ENCODE results near the gene RPS14.

RPS14 gene

DNA sequence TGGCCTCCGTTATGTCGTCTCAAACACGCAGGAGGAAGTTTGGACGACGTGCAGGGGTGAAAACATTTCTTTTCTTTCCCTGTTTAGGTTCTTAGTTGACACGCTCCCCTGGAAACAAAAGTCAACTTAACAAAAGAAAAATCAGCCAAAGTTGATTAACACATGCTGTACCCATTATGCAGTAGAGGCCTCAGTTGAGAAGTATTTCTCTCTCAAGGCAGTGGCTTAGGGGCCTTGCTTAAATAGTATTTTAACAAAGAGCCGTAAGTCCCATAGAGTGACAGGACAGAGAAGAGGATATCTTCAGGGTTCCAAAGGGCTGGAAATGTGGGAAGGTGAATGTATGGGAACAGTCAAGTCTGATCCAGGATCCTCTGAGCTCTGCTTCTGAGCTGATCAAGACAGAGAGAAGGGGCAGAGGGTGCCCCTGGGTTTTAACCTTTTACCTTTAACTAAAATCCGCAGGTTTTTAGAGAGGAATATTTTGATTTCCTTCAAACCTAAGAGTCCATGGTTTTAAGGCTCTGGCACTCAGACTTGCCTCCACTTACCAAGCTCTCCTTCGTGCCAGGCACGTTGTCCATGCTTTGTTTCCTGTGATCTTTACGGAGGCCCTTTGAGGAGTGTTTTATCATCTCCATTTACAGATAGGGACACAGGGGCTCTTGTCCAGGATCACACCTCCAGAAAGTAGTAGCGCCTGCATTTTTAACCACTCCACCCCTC, 36.2 kb downstream of the RPS14 start:
- DNase-seq (ENCODE audit: low read depth), result no peak

DNA sequence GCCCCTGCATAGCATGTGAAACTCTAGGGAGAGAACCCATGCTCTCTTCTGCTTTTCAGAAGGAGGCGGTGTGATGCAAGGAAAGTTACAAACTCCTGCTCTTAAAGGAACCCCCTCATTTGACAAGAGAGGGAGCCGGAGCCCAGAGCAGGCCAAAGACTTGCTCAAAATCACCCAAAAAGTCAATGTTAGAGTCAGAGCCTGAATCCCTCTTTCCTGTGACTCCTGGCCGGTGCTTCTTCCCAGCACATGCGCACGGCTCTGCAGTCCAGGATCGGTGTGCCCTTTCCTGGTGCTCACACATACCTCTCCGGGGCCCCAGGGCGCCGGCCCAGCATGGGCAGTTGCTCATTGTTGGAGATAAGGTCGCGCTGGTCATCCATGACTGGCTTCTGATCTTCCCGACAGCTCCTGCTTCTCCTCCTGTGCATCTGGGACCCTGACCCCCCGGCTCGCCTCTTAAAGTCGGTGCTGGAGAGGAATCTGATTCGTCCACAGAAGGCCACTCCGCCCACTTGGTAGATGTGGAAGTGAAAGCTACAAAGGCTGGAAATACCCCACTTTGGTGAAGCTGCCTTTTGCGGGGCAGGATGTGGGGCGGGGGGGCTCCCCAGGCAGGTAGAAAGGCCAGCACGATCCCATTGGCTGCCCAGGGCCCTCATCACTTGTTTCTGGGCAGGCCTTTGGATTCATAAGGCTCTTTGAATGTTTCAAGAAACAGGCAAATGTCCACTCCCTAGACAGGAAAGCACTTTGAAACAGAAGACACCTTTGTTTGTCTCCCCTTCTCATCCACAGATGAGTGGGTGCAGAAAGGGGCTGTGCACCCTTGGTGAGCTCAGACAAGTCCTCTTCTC, 37.0 kb downstream of the RPS14 start, which contains the start of gene CD74:
TSS of gene CD74 (minus strand) at position 592 of the 857 bp plus-strand sequence. CDS start at position 431, 161 bp downstream.
- DNase-seq (ENCODE audit: low read depth), result no peak

DNA sequence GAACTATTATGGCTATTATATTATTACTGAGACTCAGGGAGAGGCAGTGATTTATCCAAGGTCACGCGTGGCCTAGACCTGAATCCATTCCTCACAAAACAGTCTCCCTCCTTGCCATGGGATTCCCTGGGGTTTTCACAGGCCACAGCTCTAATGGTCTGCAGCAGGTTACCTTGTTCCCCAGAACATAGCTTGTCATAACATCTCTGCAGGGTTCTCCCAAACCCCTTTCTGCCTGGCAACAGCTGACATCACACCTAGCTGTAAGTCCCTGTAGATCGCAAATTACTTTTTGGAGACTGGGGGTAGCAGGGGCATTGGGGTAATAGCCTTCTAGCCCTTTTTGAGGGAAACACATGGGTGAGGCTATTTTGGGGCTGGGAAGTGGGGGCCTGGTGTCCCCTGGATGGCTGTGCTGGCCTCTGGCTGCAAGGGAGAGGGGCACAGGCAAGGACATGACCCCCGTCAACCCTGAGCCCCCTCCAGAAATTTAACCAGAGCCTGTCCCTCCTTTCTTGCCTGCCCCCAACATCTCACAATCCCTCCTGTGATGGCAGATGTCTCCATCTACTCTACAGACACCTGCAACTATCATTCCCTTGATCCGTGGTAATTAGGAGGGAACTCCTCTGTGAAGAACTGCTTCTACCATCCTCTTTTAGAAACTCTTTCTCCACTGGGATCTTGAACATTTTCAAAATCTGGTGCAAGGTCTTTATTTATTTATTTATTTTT, 38.1 kb downstream of the RPS14 start:
- no peak for DNase-seq (ENCODE audit: low read depth)

- peak; percentile 36 for DNase-seq (ENCODE audit: low read depth)
These were observed 38.9 kb downstream of the RPS14 start for GRCh38 chr5:150410524-150411244.

DNA sequence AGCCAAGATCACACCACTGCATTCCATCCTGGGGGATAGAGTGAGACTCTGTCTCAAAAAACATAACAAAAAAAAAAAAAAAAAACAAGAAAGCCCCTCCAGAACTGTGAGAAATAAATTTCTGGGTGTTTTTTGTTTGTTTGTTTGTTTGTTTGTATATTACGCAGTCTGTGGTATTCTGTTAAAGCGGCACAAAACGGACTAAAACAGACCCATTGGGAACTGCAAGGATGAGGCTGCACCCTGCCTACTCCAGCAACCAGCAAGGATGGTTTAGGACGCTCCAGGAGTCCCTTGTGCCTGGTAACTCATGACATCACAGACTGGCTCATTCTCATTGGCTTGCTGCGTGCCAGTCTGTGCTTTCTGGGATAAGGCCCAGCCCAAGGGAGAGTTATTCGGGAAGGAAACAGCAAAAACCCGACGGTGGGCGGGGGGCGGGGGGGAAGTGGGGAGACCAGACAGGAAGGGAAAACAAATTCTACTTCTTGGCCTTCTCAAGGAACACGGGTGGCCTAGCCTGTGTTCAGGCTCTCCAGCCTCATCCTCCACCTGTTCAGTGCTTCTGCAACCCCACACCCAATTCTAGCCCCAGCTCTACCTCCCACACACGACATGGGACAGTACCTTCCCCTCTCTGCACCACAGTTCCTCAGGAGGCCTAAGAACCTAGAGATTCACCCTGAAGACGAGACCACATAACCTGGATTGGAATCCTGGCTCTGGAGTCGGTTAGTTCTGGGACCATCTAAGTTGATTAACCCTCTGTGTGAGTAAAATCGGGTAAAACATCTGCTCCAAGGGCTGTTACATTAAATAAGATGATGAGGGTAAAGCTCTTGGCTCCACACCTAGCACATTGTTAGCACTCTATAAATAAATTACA, 39.7 kb downstream of the RPS14 start:
- peak; percentile 57 for DNase-seq (ENCODE audit: low read depth)

GRCh38 chr5:150408231-150408943, 41.2 kb downstream of the RPS14 start:
- no peak for DNase-seq (ENCODE audit: low read depth)

DNA sequence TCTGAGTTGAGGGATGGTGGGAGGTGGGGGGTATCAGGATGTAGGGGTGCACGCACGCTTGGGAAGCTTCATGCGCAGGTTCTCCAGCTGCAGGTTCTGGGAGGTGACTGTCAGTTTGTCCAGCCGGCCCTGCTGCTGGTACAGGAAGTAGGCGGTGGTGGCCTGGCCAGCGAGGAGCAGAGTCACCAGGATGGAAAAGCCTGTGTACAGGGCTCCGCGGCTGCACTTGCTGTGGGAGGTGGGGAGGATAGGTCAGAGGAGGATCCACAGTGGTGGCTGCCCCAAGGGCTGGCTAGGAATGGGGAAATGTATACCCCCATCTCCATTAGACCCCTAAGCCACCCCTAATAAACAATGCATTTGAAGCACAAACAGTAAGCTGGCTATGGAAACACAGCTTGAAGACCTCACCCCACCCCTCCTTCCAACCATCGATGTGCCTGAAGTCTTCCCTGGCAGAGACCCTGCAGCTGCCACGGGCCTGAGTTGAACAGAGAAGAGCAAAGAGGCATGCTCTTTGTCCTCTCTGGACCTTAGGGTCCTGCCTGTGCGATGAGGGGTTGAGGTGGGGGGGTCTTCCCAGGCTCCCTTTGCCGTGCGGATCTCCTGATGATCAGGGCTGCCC, 42.3 kb downstream of the RPS14 start:
- DNase-seq (ENCODE audit: low read depth), result no peak

DNA sequence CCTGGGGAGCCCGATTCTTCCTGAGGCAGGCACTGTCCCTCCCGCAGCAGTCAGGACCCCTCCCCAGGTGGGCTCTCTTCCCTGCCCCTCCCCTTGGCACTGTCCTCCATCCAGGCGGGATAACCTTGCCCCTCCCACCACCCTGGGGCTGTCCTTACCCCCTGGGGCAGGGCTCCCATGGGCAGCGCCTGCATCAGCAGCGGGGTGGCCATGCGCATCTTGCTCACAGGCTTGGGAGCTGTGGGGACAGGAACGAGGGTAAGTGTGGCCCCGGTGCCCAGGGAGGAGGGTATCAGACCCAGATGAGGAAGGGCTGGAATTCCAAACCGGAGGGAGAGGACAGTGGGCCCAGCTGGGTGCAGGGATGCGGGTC, 42.8 kb downstream of the RPS14 start:
- no peak for DNase-seq (ENCODE audit: low read depth)

- no peak for DNase-seq (ENCODE audit: low read depth)
These were observed 43.3 kb downstream of the RPS14 start for GRCh38 chr5:150406103-150406722.

GRCh38 chr5:150404941-150405816, 44.4 kb downstream of the RPS14 start:
- DNase-seq (ENCODE audit: low read depth), result no peak

DNA sequence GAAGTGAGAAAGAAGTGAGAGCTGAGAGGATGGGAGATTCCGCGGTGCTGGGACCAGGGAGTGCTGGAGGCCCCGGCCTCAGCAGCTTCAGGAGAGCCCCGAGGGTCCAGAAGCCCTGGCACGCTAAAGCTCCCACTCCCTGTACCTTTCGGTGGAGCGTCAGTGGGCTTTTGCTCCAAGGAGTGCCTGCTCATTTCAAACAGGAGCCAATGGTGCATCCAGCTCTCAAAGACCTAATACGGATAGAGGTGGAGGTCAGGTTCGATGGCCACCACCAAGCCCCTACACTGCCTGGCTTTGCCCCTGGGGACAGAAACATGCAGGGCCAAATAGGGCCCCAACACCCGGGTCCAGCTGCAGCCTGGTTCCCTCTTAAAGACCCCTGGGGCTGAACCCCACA, 45.0 kb downstream of the RPS14 start:
- DNase-seq (ENCODE audit: low read depth), result no peak

GRCh38 chr5:150404121-150404520, 45.4 kb downstream of the RPS14 start:
- DNase-seq (ENCODE audit: low read depth), result no peak

DNA sequence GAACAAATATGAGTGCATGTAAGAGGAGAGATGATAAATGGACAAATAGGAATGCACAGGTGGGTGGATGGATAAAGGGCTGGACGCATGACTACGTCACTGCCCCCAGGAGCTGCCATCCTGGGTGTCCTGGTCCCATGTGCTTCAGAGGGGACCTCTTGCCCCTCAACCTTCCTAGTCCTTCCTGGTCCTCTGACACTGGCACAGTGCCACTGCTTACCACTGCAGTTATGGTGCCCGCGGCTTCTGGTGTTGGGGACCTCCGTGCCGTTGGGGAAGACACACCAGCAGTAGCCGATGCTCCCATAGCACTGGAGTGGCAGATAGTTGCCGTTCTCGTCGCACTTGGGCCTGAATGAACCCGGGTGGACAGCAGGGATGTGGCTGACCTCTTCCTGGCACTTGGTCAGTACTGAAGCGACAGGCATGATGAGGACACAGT, 46.6 kb downstream of the RPS14 start:
- DNase-seq (ENCODE audit: low read depth), result no peak

DNA sequence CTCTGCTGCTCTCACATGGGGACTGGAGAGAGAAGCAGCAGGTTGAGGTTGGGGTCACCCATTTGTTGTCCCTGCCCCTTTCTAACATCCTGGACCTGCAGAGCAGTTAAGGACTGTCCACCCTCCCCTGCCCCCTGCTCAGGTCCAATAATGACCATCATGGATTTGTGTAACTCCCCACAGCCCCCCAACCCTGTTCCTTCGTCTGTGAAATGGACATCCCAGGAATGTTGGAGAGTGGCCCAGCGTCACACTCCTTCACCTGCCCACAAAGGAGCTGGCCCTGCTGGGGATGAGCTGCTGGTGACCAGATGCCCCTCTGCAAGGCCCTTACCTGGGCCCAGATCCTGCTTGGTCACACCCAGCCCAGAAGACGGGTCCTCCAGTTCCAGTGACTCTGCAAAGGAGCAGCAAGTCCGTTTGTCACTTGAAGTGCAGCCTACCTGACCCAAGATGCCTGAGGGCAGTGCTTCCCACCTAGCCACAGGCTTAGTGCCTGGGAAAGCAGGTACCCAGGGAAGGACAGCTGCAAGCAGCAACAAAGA, 47.2 kb downstream of the RPS14 start:
- no peak for DNase-seq (ENCODE audit: low read depth)

GRCh38 chr5:150401376-150402228, 47.9 kb downstream of the RPS14 start:
- DNase-seq (ENCODE audit: low read depth), result no peak

GRCh38 chr5:150401076-150401375, 48.5 kb downstream of the RPS14 start:
- DNase-seq (ENCODE audit: low read depth), result peak; percentile 52

All from CMK (cell line).